Stimulated activated naive CD8-positive, alpha-beta T cell treated with anti-CD3 and anti-CD28 coated beads, Interleukin-15, amount 100 ng/mL, for 72 hours (primary cell): Measurements from ENCODE around the gene PCGF6.

Experiments used
- ATAC-seq: fragments of 150-1000 bp; cut with Tn5 transposase; 2 replicates; pipeline ENCODE4 v1.10.0; 2021; ENCODE audit warnings: mild to moderate bottlenecking, moderate library complexity
- DNase-seq, 2 donors: peaks; one replicate each; pipeline ENCODE4 v3.0.0; 2021 to 2022
- H3K27ac Mint-ChIP-seq, 2 donors: one replicate each; pipeline ENCODE4 v1.8.0; 2022; ENCODE audit warnings: mild to moderate bottlenecking in 2 of 2, mixed read lengths in 2 of 2, moderate library complexity in 2 of 2
- H3K27me3 Mint-ChIP-seq: one replicate; pipeline ENCODE4 v1.8.0; 2022; ENCODE audit warnings: mixed read lengths
- H3K4me1 Mint-ChIP-seq: one replicate; pipeline ENCODE4 v1.8.0; 2022; ENCODE audit warnings: mild to moderate bottlenecking, mixed read lengths
- H3K4me3 Mint-ChIP-seq, 2 donors: one replicate each; pipeline ENCODE4 v1.8.0; 2022; ENCODE audit warnings: mild to moderate bottlenecking in 2 of 2, mixed read lengths in 2 of 2, moderate library complexity in 1 of 2
- H3K9me3 Mint-ChIP-seq, 2 donors: one replicate each; pipeline ENCODE4 v1.8.0; 2022; ENCODE audit warnings: mixed read lengths in 2 of 2

The PCGF6 gene

DNA sequence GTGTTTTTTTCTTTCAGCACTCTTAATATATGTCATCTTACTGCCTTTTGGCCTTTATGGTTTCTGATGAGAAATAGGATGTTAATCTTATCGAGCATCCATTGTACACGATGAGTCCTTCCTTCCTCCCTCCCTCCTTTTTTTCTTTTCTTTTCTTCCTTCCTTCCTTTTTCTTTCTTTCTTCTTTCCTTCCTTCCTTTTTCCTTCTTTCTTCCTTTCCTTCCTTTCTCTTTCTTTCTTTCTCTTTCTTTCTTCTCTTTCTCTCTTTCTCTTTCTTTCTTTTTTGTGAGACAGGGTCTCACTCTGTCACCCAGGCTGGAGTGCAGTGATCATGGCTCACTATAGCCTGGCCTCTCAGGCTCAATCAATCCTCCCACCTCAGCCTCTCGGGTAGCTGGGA, 96.8 kb downstream of the PCGF6 start:
- Mint-ChIP-seq H3K27me3 (peaks cover 5% of the 10 kb centered on the region), H3K27ac (no peak overlapping the region), H3K4me3 (no peak overlapping the region), H3K9me3 (peaks cover 5 to 12% of the 10 kb centered on the region in 2 donors), H3K4me1 (peaks cover 4% of the 10 kb centered on the region)
- ATAC-seq = no peak
- no peak for DNase-seq
